ENCODE data around the gene DUSP3.
"Not testable (repeated sequence)": the region's sequence is repeated elsewhere in the genome, so short reads cannot be mapped to it uniquely, and the experiment has no call there.

The DUSP3 gene

GRCh38 chr17:43799047-43799446 is 20.3 kb upstream of the DUSP3 start:
- no peak for DNase-seq

- DNase-seq = not testable (repeated sequence)
Measured at GRCh38 chr17:43798024-43798423, 19.2 kb upstream of the DUSP3 start.

GRCh38 chr17:43792668-43793067 is 13.9 kb upstream of the DUSP3 start:
- DNase-seq = not testable (repeated sequence)

GRCh38 chr17:43791589-43791988 is 12.8 kb upstream of the DUSP3 start:
- DNase-seq = peak; percentile 91

- DNase-seq = no peak
Measured at GRCh38 chr17:43790311-43790940, 11.6 kb upstream of the DUSP3 start.

GRCh38 chr17:43789482-43789881 is 10.7 kb upstream of the DUSP3 start:
- no peak for DNase-seq

- DNase-seq = no peak
Measured at GRCh38 chr17:43788540-43788939, 9.8 kb upstream of the DUSP3 start.

- no peak for DNase-seq
Measured at GRCh38 chr17:43787728-43788127, 9.0 kb upstream of the DUSP3 start.

- no peak for DNase-seq
Measured at GRCh38 chr17:43784628-43785101, 5.9 kb upstream of the DUSP3 start.

GRCh38 chr17:43784068-43784467 is 5.3 kb upstream of the DUSP3 start:
- DNase-seq = no peak

GRCh38 chr17:43782913-43783680 is 4.3 kb upstream of the DUSP3 start:
- no peak for DNase-seq

GRCh38 chr17:43780135-43780534 is 1.4 kb upstream of the DUSP3 start, which contains the start of gene CFAP97D1:
CFAP97D1 (plus strand) TSS chr17:43780435; CDS start chr17:43780463, 28 bp downstream.
- DNase-seq = no peak

- DNase-seq = peak; percentile 35
Measured at GRCh38 chr17:43779145-43780125, 658 bp upstream of the DUSP3 start.

- no peak for DNase-seq
Measured at GRCh38 chr17:43774304-43775250, 4.2 kb downstream of the DUSP3 start.

GRCh38 chr17:43772877-43773648 is 5.7 kb downstream of the DUSP3 start:
- DNase-seq = no peak

GRCh38 chr17:43771463-43771862 is 7.3 kb downstream of the DUSP3 start:
- DNase-seq = no peak

GRCh38 chr17:43770957-43771356 is 7.8 kb downstream of the DUSP3 start:
- no peak for DNase-seq

- DNase-seq = no peak
Measured at GRCh38 chr17:43769859-43770258, 8.9 kb downstream of the DUSP3 start.

GRCh38 chr17:43769426-43769825 is 9.4 kb downstream of the DUSP3 start:
- no peak for DNase-seq

- no peak for DNase-seq
Measured at GRCh38 chr17:43768943-43769342, 9.8 kb downstream of the DUSP3 start.

- DNase-seq = no peak
Measured at GRCh38 chr17:43768382-43768781, 10.4 kb downstream of the DUSP3 start.

Measured in DMS 273 treated with DMSO at 0.1 percent for 48 hours (cell line).